Right atrium auricular region (tissue), 2 donors: Measurements from ENCODE around the gene NPTXR. TPM values are rescaled to one million over a fixed set of nuclear protein-coding genes. Genes with fewer than 3 reads are reported as not detected.
"Not testable (repeated sequence)": the region's sequence is repeated elsewhere in the genome, so short reads cannot be mapped to it uniquely, and the experiment has no call there.

Source experiments
- DNase-seq: peaks from one replicate; pipeline ENCODE4 v3.0.0-alpha.2; 2019; ENCODE audit warnings: low spot score
- H3K27ac ChIP-seq, 2 donors: fragments of 200-600 bp; sonication (generic); 1 replicate in 1 of 2; 2 replicates in 1 of 2; pipeline ENCODE4 v1.5.1; 2016 to 2019
- H3K27me3 ChIP-seq, 2 donors: fragments of 200-600 bp; sonication (generic); one replicate each; pipeline versions ENCODE4 v1.5.1 to v1.6.0; 2017 to 2019
- H3K36me3 ChIP-seq: fragments of 200-600 bp; sonication (generic); one replicate; pipeline ENCODE4 v1.5.1; 2016
- H3K4me1 ChIP-seq, 2 donors: fragments of 200-600 bp; sonication (generic); one replicate each; pipeline versions ENCODE4 v1.5.1 to v1.6.0; 2017 to 2019
- H3K4me3 ChIP-seq, 2 donors: fragments of 200-600 bp; sonication (generic); 1 replicate in 1 of 2; 2 replicates in 1 of 2; pipeline ENCODE4 v1.5.1; 2017 to 2019; ENCODE audit warnings: mild to moderate bottlenecking in 1 of 2, moderate library complexity in 1 of 2
- H3K9me3 ChIP-seq, 2 donors: fragments of 200-600 bp; sonication (generic); one replicate each; pipeline ENCODE4 v1.5.1; 2019
- total RNA-seq, 2 donors: library from RNA; depleted of rRNA; stranded (reverse); fragments of >200 nt; gene quantifications; one replicate each; pipeline ENCODE4 v1.1.0, GENCODE V29; 2016
- TF ChIP-seq, protein P1 (sequence below), 2 donors: fragments of 200-600 bp; sonication (generic); IDR thresholded peaks; one replicate each; pipeline ENCODE4 v1.5.1; 2019; ENCODE audit warnings: antibody characterized with exemption in 2 of 2

Gene NPTXR
- total RNA-seq, 2 donors from 2014 or later: 18.0 to 24.6 TPM

GRCh38 chr22:38819387-38819940 is 24.4 kb downstream of the NPTXR start:
- Histone ChIP-seq H3K36me3 (no peaks in the 10 kb centered on the region), H3K4me3 (no peak overlapping the region), H3K4me1 (no peaks in the 10 kb centered on the region), H3K9me3 (no peaks in the 10 kb centered on the region), H3K27me3 (no peaks in the 10 kb centered on the region), H3K27ac (no peak overlapping the region)
- TF ChIP-seq, protein P1, sequence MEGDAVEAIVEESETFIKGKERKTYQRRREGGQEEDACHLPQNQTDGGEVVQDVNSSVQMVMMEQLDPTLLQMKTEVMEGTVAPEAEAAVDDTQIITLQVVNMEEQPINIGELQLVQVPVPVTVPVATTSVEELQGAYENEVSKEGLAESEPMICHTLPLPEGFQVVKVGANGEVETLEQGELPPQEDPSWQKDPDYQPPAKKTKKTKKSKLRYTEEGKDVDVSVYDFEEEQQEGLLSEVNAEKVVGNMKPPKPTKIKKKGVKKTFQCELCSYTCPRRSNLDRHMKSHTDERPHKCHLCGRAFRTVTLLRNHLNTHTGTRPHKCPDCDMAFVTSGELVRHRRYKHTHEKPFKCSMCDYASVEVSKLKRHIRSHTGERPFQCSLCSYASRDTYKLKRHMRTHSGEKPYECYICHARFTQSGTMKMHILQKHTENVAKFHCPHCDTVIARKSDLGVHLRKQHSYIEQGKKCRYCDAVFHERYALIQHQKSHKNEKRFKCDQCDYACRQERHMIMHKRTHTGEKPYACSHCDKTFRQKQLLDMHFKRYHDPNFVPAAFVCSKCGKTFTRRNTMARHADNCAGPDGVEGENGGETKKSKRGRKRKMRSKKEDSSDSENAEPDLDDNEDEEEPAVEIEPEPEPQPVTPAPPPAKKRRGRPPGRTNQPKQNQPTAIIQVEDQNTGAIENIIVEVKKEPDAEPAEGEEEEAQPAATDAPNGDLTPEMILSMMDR (IDR thresholded peaks at IDR 0.05): no peak
- DNase-seq: no peak

DNA sequence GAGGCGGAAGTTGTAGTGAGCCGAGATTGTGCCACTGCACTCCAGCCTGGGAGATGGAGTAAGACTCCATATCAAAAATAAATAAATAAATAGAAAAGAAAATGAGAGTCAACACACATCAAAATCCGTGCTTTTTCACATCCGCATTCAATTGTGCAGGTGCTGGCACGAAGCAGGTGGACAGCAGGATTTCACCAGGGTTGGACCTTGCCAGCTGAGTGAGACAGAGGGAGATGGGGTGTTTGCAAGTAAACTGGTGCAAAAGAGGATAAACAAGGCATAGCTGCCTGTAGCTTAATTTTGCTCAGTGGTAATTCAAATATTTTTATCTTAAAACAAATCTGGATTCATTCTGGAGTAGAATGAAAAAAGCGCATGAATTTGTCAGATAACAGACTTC is 26.6 kb downstream of the NPTXR start:
- Histone ChIP-seq H3K27me3 (no peaks in the 10 kb centered on the region), H3K4me3 (no peak overlapping the region), H3K36me3 (no peaks in the 10 kb centered on the region), H3K4me1 (no peaks in the 10 kb centered on the region), H3K9me3 (no peaks in the 10 kb centered on the region), H3K27ac (no peak overlapping the region)
- no peak for DNase-seq
- TF ChIP-seq, protein P1 (IDR thresholded peaks at IDR 0.05): no peak

DNA sequence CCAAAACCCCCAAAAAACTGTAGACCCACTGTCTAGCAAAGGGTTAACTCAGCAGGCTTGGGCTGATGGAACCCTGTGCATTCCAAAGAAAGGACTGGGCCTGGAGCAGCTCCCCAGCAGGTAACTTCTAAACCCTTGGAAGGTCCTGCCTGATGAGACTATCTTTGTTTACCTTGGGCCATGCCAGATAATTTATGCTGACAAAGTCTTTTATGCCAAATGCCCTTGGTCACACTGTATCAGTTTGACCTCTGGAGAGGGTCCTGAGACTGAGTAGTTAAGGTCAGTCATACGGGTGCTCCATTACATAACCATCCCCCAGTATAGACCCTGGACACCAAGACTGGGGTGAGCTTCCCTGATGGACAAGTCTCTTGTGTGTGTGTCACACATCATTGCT is 28.0 kb downstream of the NPTXR start:
- Histone ChIP-seq H3K9me3 (no peaks in the 10 kb centered on the region), H3K27me3 (no peaks in the 10 kb centered on the region), H3K36me3 (no peaks in the 10 kb centered on the region), H3K4me3 (no peak overlapping the region), H3K27ac (no peak overlapping the region), H3K4me1 (no peaks in the 10 kb centered on the region)
- no peak for DNase-seq
- TF ChIP-seq, protein P1 (IDR thresholded peaks at IDR 0.05): no peak

GRCh38 chr22:38811241-38811640 is 32.6 kb downstream of the NPTXR start:
- H3K4me3 ChIP-seq: no peak overlapping the region
- no peak overlapping the region for H3K27ac ChIP-seq
- TF ChIP-seq, protein P1 (IDR thresholded peaks at IDR 0.05): no peak
- H3K27me3 ChIP-seq: no peaks in the 10 kb centered on the region
- no peak for DNase-seq
- no peaks in the 10 kb centered on the region for H3K36me3 ChIP-seq
- peaks cover 0 to 13% of the 10 kb centered on the region in 2 donors for H3K9me3 ChIP-seq
- no peaks in the 10 kb centered on the region for H3K4me1 ChIP-seq

DNA sequence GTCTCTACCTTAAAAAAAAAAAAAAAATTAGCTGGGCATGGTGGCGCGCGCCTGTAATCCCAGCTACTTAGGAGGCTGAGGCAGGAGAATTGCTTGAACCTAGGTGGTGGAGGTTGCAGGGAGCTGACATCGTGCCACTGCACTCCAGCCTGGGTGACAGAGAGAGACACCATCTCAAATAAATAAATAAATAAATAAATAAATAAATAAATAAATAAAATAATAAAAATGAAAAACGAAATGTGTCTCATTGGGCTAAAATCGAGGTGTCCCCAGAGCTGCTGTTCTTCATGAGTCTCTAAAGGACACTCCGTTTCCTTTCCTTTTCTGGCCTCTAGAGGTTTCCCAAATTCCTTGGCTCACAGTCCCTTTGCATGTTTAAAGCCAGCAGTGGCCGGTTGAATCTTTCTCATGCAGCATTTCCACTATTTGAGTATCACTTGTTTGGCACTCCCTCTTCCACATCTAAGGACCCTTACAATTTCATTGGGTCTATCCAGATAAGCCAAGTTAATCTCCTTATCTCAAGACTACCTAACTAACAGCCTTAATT is 38.7 kb downstream of the NPTXR start:
- TF ChIP-seq, protein P1 (IDR thresholded peaks at IDR 0.05): peak in 1 of 2 donors; percentile 12
- not testable (repeated sequence) for H3K27me3 ChIP-seq, DNase-seq

GRCh38 chr22:38802671-38803121 is 41.1 kb downstream of the NPTXR start:
- TF ChIP-seq, protein P1 (IDR thresholded peaks at IDR 0.05): no peak
- Histone ChIP-seq H3K27ac (peak overlapping the region in 1 of 2 donors; percentile 47), H3K4me1 (no peaks in the 10 kb centered on the region), H3K27me3 (no peaks in the 10 kb centered on the region), H3K9me3 (no peaks in the 10 kb centered on the region), H3K4me3 (no peak overlapping the region), H3K36me3 (no peaks in the 10 kb centered on the region)
- peak; percentile 83 for DNase-seq

More for the DNA sequence above, 38.7 kb downstream of the NPTXR start:
- H3K27ac ChIP-seq, H3K4me1 ChIP-seq, H3K9me3 ChIP-seq, H3K36me3 ChIP-seq, H3K4me3 ChIP-seq: not testable (repeated sequence)
